ENCODE data around the gene TLN1.

- no peak for TF ChIP-seq CTCF (IDR thresholded peaks at IDR 0.05)
- no peak for TF ChIP-seq EZH2 (IDR thresholded peaks at IDR 0.05; ENCODE audit: borderline replicate concordance, insufficient read depth, low read depth, low read length, poor library complexity, severe bottlenecking)
Observed at GRCh38 chr9:35732800-35733541, 976 bp upstream of the TLN1 start.
